A673 (cell line): ENCODE measurements around the gene COPS9.

Experiments used
- CTCF ChIP-seq: fragments of 300-800, 200-600 bp; sonication (generic); conservative IDR thresholded peaks from 2 replicates; pipeline ENCODE4 v1.5.1; 2017; ENCODE audit warnings: low read depth, mild to moderate bottlenecking, antibody characterized with exemption, low read length, moderate library complexity, mixed read lengths
- EZH2 ChIP-seq: fragments of 200-600 bp; sonication (generic); IDR thresholded peaks from 2 replicates; pipeline ENCODE4 v1.6.1; 2017; ENCODE audit warnings: borderline replicate concordance, low read depth, mild to moderate bottlenecking, mixed read lengths, antibody characterized with exemption, low read length; ENCODE audit not compliant: poor library complexity, severe bottlenecking

- no peak for TF ChIP-seq CTCF
- TF ChIP-seq EZH2 = no peak
These were observed 36.2 kb upstream of the COPS9 start for GRCh38 chr2:240172071-240172895.
